Subcutaneous abdominal adipose tissue (tissue), 5 donors: Measurements from ENCODE around the gene FAM200B.

ENCODE experiments used
- H3K27ac ChIP-seq: one replicate; pipeline ENCODE4 v1.7.0; 2013; ENCODE audit warnings: low read depth, mild to moderate bottlenecking, inconsistent platforms, low read length, moderate library complexity
- H3K27me3 ChIP-seq, 5 donors: one replicate each; pipeline ENCODE4 v1.7.0; 2013; ENCODE audit warnings: low read length in 5 of 5, inconsistent platforms in 1 of 5; ENCODE audit not compliant: control insufficient read depth in 5 of 5, insufficient read depth in 4 of 5
- H3K36me3 ChIP-seq, 5 donors: one replicate each; pipeline ENCODE4 v1.7.0; 2013; ENCODE audit warnings: low read length in 5 of 5; ENCODE audit not compliant: control insufficient read depth in 5 of 5, insufficient read depth in 5 of 5
- H3K4me1 ChIP-seq, 5 donors: one replicate each; pipeline ENCODE4 v1.7.0; 2013; ENCODE audit warnings: low read length in 5 of 5, mild to moderate bottlenecking in 3 of 5, moderate library complexity in 1 of 5; ENCODE audit not compliant: control insufficient read depth in 5 of 5, insufficient read depth in 5 of 5
- H3K4me3 ChIP-seq, 5 donors: one replicate each; pipeline ENCODE4 v1.7.0; 2013; ENCODE audit warnings: low read length in 5 of 5, low read depth in 1 of 5
- H3K9ac ChIP-seq, 5 donors: one replicate each; pipeline ENCODE4 v1.7.0; 2013; ENCODE audit warnings: low read length in 5 of 5, mild to moderate bottlenecking in 4 of 5, moderate library complexity in 3 of 5
- H3K9me3 ChIP-seq, 5 donors: one replicate each; pipeline ENCODE4 v1.7.0; 2013; ENCODE audit warnings: low read length in 5 of 5; ENCODE audit not compliant: control insufficient read depth in 5 of 5
- donor health status: healthy.
- donor health status: healthy.
- donor health status: healthy.
- donor health status: healthy.
- donor health status: healthy.

FAM200B gene

DNA sequence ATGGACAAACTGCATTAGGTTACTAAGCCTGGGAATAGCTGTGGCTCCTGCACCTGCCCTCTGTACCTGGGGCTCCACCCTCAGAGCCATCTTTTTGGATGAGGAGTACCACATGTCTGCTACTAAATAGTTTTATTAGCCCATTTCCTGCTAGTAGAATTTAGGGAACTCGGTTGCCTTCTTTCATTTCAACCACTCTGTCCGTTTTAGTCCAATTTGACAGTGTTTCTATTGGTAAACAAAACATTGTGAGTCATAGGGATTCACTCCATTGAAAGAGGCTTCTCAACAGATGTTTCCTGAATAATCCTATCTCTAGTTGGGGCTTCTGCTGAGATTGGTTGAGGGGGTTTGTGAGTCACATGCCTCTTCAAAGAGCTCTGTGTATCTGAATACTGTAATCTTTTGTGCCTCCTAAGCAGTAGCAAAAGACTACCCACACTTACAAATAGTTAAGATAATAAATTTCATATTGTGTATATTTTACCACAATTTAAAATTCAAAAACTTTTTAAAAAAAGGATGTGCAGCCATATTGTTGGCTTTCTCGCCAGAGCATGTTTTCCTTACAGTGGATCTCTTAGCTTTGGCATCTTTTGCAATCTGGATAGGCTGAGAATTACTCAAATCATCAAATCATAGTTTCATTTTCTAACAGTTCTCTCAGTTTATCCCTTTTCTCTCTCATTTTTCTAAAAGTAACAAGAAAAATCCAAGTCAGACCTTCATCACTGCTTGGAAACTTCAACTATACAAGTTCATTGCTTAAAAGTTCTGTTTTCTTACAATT lies 9.9 kb downstream of the FAM200B start:
- peak overlapping the region in 2 of 5 donors; percentile 40 to 74 for H3K9ac ChIP-seq
- H3K27me3 ChIP-seq: no peaks in the 10 kb centered on the region
- H3K4me3 ChIP-seq: no peak overlapping the region
- H3K9me3 ChIP-seq: no peaks in the 10 kb centered on the region
- peaks cover under 1 to 8% (median 4%) of the 10 kb centered on the region in 5 donors for H3K36me3 ChIP-seq
- H3K27ac ChIP-seq: peak overlapping the region; percentile 84
- H3K4me1 ChIP-seq: peaks cover 3 to 42% (median 27%) of the 10 kb centered on the region in 5 donors

DNA sequence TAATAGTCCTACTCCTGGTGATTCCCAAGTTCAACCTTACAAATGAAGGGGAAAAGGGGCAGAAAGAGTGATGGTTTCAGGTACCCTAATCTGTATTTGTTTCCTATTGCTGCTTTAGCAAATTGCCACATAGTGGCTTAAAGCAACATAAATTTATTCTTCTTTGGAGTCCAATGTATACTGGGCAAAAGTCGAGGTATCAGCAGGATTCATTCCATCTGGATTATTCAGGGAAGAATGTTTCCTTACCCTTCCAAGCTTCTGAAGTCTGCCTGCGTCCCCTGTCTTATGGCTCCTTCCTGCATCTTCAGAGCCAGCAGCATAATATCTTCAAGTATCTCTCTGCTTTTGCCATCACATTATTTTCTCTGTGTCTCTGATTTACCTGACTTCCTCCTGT lies 11.0 kb downstream of the FAM200B start:
- Histone ChIP-seq H3K27ac (peak overlapping the region; percentile 84), H3K9ac (no peak overlapping the region)

DNA sequence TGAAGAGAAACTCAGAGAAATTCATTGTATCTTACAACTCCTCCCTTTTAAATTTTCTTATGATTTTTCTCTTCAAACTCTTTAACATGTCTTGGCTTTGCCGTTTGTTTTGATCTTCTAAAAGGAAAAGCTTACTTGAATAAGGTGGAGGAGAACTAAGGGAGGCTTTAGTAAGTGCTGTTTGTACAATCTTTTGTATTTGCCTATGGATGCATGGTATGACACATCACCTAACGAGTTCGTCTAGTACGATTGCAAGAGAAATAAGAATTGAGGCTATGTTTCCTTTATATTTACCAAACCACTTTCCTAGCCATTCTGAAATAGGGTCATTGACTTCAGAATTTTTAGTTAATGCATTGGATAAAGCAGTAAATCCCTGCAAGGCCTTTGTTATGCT lies 12.8 kb downstream of the FAM200B start:
- no peak overlapping the region for H3K4me3 ChIP-seq
- no peaks in the 10 kb centered on the region for H3K27me3 ChIP-seq
- no peak overlapping the region for H3K27ac ChIP-seq
- no peaks in the 10 kb centered on the region for H3K9me3 ChIP-seq
- H3K9ac ChIP-seq: no peak overlapping the region
- H3K4me1 ChIP-seq: peaks cover 3 to 28% (median 24%) of the 10 kb centered on the region in 5 donors
- H3K36me3 ChIP-seq: no peaks in the 10 kb centered on the region

More for the DNA sequence above, 11.0 kb downstream of the FAM200B start:
- H3K9me3 ChIP-seq: no peaks in the 10 kb centered on the region
- H3K36me3 ChIP-seq: peaks cover 0 to 3% (median 0%) of the 10 kb centered on the region in 5 donors
- H3K27me3 ChIP-seq: no peaks in the 10 kb centered on the region
- no peak overlapping the region for H3K4me3 ChIP-seq
- peaks cover 3 to 38% (median 27%) of the 10 kb centered on the region in 5 donors for H3K4me1 ChIP-seq

DNA sequence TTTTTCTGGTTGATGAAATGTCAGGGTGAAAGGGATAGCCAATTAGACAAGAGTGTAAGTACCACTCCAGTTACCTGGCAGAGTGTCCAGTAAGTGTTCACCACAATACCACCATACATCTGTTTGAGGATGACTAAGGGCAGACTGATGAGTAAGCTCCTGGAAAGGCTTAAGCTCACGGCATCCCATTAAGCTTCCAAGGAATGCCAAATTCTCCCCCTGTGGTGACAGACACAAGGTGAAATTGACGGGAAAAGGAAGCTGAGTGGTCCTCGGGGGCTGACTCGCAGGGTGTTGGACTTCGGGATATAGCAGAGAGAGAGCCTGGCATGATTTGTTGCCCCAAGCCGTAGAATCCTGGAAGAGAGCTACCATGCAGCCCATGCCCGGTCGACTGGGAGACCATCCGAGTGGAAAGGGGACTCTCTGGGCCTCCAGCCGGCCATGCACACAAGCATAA lies 13.6 kb downstream of the FAM200B start:
- H3K27me3 ChIP-seq: no peaks in the 10 kb centered on the region
- no peaks in the 10 kb centered on the region for H3K9me3 ChIP-seq
- H3K27ac ChIP-seq: no peak overlapping the region
- no peak overlapping the region for H3K4me3 ChIP-seq
- peaks cover 3 to 20% (median 16%) of the 10 kb centered on the region in 5 donors for H3K4me1 ChIP-seq
- no peaks in the 10 kb centered on the region for H3K36me3 ChIP-seq
- H3K9ac ChIP-seq: no peak overlapping the region

DNA sequence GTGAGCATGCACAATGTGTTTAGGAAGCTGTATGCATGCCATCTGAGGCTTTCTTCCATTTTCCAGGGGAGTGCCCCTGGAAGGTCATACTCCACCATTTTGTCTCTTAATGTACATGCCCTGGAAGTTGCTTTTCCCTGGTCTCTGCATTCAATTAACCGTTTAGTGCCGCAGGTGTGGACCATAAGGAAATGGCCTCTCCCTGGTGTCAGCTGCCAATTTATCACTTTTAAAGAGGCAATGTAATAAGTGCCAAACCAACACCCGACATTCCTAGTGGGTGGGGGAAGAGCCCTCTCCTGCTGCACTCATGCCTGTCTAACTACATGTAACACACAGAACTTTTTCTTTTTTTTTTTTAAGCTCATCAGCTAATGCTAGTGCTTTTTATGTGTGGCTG lies 14.1 kb downstream of the FAM200B start:
- peaks cover 0 to 16% (median 12%) of the 10 kb centered on the region in 5 donors for H3K4me1 ChIP-seq
- H3K27me3 ChIP-seq: no peaks in the 10 kb centered on the region
- H3K9ac ChIP-seq: no peak overlapping the region
- H3K4me3 ChIP-seq: no peak overlapping the region
- H3K36me3 ChIP-seq: no peaks in the 10 kb centered on the region
- no peak overlapping the region for H3K27ac ChIP-seq
- H3K9me3 ChIP-seq: no peaks in the 10 kb centered on the region

DNA sequence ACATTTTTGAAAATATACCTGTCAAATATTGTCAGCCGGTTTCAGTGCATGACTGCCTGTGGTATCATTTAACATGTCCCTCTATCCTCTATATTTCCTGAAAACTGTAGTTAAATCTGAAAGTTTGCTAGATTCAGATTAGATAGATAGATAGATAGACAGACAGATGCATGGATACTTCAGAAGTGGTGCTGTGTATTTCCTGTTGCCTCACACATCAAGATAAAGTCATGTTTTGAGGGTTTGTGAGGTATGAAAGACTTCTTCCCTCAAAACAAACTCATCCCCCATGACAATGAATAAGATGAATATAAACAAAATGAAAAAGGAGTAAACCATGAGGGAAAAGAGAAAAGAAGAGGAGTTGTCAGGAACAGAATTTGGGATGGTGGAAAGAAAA lies 15.2 kb downstream of the FAM200B start:
- H3K36me3 ChIP-seq: no peaks in the 10 kb centered on the region

DNA sequence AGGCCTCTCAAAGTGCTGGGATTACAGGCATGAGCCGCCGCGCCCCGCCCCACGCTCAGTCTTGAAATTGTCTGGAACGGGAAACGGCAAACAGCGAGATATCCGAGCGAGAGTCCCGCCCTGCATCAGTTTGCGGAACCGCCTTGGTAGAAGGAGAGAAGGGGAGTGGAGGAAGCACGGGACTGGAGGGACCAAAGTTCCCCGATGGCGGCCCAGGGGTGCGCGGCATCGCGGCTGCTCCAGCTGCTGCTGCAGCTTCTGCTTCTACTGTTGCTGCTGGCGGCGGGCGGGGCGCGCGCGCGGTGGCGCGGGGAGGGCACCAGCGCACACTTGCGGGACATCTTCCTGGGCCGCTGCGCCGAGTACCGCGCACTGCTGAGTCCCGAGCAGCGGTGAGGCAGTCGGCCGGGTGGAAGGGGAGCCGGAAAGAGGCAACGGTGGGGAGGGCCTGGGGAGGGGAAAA lies 21.3 kb downstream of the FAM200B start, which contains the start of gene BST1:
BST1 (plus strand) TSS at position 125 of the 463 bp plus-strand sequence; CDS start at position 205, 80 bp downstream.
- H3K9ac ChIP-seq: peak within 1 kb of the TSS in 4 of 5 donors; percentile 21 to 69 (median 46)
- no peaks in the 10 kb centered on the region for H3K36me3 ChIP-seq

More for the DNA sequence above, 15.2 kb downstream of the FAM200B start:
- H3K4me3 ChIP-seq: no peak overlapping the region
- H3K4me1 ChIP-seq: peaks cover 0 to 4% (median 4%) of the 10 kb centered on the region in 5 donors
- H3K9ac ChIP-seq: no peak overlapping the region
- H3K27me3 ChIP-seq: no peaks in the 10 kb centered on the region
- no peak overlapping the region for H3K27ac ChIP-seq
- H3K9me3 ChIP-seq: no peaks in the 10 kb centered on the region

DNA sequence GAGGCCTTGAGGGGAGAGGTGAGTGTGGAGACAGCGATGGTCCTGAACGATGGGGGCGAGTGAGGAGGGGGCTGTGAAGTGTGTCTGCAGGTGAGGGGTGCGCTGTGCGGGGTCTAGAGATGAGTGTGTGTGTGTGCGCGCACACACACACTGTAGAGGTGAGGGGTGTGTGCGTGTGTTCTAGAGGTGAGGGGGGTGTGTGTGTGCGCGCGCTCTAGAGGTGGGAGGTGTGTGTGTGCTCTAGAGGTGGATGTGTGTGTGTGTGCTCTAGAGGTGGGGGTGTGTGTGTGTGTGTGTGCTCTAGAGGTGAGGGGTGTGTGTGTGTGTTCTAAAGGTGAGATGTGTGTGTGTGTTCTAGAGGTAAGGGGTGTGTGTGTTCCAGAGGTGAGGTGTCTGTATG lies 21.8 kb downstream of the FAM200B start:
- no peaks in the 10 kb centered on the region for H3K9me3 ChIP-seq
- no peaks in the 10 kb centered on the region for H3K36me3 ChIP-seq
- H3K27me3 ChIP-seq: no peaks in the 10 kb centered on the region
- H3K9ac ChIP-seq: peak overlapping the region in 2 of 5 donors; percentile 37 to 69
- peak overlapping the region; percentile 22 to 74 (median 70) for H3K4me3 ChIP-seq
- H3K4me1 ChIP-seq: peaks cover 0 to 34% (median 21%) of the 10 kb centered on the region in 5 donors
- H3K27ac ChIP-seq: no peak overlapping the region

More for the DNA sequence above, 21.3 kb downstream of the FAM200B start, which contains the start of gene BST1:
- peaks cover 0 to 34% (median 21%) of the 10 kb centered on the region in 5 donors for H3K4me1 ChIP-seq
- H3K9me3 ChIP-seq: no peaks in the 10 kb centered on the region
- no peak within 1 kb of the TSS for H3K27ac ChIP-seq
- H3K4me3 ChIP-seq: peak within 1 kb of the TSS; percentile 70 to 74 (median 71)
- no peaks in the 10 kb centered on the region for H3K27me3 ChIP-seq

DNA sequence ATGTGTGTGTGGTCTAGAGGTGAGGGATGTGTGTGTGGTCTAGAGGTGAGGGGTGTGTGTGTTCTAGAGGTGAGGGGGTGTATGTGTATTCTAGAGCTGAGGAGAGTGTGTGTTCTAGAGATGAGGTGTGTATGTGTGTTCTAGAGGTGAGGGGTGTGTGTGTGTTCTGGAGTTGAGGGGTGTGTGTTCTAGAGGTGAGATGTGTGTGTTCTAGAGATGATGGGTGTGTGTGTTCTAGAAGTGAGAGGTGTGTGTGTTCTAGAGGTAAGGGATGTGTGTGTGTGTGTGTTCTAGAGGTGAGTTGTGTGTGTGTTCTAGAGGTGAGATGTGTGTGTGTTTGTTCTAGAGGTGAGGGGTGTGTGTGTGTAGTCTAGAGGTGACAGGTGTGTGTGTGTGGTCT lies 22.5 kb downstream of the FAM200B start:
- Histone ChIP-seq H3K27me3 (no peaks in the 10 kb centered on the region), H3K36me3 (no peaks in the 10 kb centered on the region), H3K27ac (no peak overlapping the region), H3K4me1 (peaks cover 0 to 34% (median 21%) of the 10 kb centered on the region in 5 donors), H3K9ac (no peak overlapping the region), H3K4me3 (no peak overlapping the region), H3K9me3 (no peaks in the 10 kb centered on the region)
